GM19099 (cell line): ENCODE measurements around the gene COMMD6.

Experiments used
- POLR2A ChIP-seq: IDR thresholded peaks from 3 replicates; pipeline ENCODE4 v1.6.1; 2011; ENCODE audit warnings: low read depth; ENCODE audit not compliant: insufficient read length; ENCODE audit errors: extremely low read depth

The COMMD6 gene

GRCh38 chr13:75506018-75506417, 31.6 kb downstream of the COMMD6 start:
- TF ChIP-seq POLR2A: no peak

DNA sequence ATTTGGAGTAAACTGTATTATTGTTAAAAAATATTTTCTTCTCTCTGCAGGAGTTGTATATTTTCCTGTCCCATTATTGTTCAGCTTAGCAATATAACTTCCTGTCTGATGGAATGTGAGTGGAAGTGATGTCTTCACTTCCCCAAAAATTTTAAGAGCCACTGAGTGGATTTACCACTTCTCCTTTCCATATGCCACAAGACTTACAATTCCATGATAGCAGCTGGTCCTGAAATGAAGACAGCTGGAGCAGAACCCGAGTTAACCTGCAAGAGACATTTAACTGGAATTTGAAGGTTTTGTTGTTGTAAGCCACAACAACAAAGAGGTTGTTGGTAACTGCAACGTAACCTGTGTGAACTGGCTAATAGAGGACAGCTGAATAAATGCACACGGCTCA, 32.3 kb downstream of the COMMD6 start:
- no peak for TF ChIP-seq POLR2A

DNA sequence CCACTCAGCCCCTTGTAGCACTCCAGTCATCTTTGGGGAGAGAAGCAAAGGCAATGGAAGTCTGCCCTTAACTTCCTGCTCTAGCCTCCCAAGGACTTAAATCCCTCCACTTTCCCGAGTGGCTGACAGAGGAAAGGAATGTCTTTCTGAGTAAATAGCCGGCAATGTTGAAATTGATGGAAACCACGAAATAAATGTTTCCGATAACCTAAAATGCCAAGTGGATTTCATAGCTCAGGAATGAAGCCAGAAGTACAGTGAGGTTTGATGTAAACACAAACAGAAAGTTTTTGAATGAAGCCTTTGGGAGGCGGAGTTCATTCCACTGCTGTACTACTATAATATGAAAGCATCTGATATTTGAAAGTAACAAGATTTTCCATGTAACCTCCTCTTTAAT, 41.7 kb downstream of the COMMD6 start:
- TF ChIP-seq POLR2A: no peak

DNA sequence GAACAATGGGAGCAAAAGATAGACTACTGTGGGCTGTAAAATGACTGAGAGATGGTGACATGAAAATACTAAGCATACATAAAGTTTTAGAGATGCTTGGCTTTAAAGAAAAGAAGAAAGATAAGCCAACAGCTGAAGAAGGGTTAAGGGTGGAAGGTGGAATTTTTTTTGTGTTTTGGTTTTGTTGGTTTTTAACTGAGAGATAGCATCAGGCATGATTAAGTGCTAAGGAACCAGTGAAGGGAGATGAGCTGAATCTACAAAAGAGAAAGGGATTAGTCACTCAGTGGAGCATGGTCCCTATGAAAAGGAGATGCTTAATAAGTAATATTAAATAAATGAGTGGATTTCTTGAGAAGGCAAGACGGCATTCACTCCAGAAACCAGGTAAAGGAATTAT, 43.1 kb downstream of the COMMD6 start:
- TF ChIP-seq POLR2A: no peak

GRCh38 chr13:75493156-75493555, 44.5 kb downstream of the COMMD6 start:
- TF ChIP-seq POLR2A: no peak

GRCh38 chr13:75492389-75492788, 45.3 kb downstream of the COMMD6 start:
- no peak for TF ChIP-seq POLR2A

DNA sequence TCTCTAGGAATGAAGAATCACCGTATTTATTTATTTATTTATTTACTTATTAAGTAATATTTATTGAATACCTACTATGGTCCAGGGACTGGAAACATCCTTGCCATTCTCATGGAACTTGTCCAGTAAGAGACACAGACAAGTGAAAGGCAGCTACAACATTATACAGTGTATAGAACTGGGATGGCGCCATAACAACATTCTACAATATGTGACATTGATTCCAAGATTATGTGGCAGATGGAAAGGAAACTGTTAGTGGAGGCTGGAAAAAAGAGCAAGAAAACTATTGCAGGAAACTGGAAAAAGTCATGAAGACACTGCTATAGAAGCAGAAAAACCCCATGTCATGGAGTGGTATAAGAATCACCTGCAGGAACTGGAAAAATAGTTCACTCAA, 46.3 kb downstream of the COMMD6 start:
- no peak for TF ChIP-seq POLR2A

GRCh38 chr13:75489502-75490263, 48.0 kb downstream of the COMMD6 start:
- TF ChIP-seq POLR2A: no peak

DNA sequence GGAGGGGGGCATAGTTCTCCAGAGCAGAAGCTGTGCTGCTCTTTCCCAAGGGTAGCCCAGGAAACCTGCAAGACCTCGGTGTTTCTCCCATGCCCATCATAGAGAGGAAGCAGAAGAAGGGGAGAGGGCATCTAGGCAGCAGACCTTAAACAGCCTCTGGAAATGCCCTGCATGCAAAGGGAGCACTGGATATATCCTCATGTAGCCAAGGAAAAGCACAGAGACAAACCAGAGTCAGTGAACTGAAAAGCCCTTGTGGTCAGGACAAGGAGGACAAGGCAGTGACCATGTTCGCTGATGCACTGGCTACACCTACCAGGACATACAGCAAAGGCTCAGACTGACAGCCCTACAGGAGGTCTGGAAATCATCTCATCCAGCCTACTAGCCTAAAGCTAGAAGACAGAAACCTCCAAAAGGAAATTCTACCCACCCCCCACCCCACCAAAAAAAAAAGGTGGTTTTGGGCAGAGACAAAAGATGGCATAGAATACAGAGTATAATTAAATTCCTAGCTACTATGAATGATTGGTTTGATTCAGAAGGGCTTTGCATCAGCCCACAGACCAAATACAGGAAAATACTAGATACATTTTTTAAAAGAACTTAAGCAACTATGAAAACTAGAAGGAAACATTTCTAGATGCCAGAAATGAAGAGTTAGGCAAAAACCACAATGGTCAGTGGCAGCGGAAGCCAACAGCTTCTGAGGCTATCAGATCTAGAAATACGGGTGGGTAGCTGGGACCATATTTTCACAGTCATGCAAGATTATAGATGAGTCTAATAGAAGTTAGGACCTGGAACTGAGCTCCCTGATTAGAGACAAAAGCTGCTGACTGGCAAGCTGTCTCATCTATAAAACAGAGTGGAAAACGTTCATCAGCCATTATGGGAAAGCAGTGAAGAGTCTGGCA, 51.2 kb downstream of the COMMD6 start:
- TF ChIP-seq POLR2A: no peak

- no peak for TF ChIP-seq POLR2A
These were observed 52.2 kb downstream of the COMMD6 start for GRCh38 chr13:75485286-75486062.

DNA sequence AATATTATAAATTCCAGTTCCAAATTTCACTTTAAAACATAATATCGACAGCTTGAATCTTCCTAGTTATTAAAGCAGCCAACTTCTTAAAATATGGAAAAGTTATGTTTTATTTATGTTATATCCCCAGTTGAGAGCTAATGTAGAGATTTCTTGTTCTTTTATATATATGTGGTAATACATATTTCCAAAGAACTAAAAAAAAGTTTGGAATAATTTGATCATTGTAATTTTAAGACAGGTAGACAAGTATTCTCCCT, 54.9 kb downstream of the COMMD6 start:
- no peak for TF ChIP-seq POLR2A

- TF ChIP-seq POLR2A: no peak
These were observed 55.4 kb downstream of the COMMD6 start, which contains the start of gene TBC1D4 for GRCh38 chr13:75482070-75482819. TSS of gene TBC1D4 (minus strand) at chr13:75482169. CDS start at chr13:75481767, 402 bp downstream.

GRCh38 chr13:75481176-75482069, 56.2 kb downstream of the COMMD6 start:
- TF ChIP-seq POLR2A: no peak
